Nephron progenitor cell (in vitro differentiated cells): Measurements from ENCODE around the gene FRMPD4.

Source experiments
- DNase-seq: peaks from one replicate; pipeline ENCODE4 v3.0.0; 2021
- H3K27ac Mint-ChIP-seq: 2 replicates; pipeline ENCODE4 v1.8.0; 2021; ENCODE audit warnings: mild to moderate bottlenecking, moderate library complexity, mixed read lengths
- H3K27me3 Mint-ChIP-seq: 2 replicates; pipeline ENCODE4 v1.8.0; 2021; ENCODE audit warnings: mild to moderate bottlenecking, low read depth, mixed read lengths; ENCODE audit not compliant: poor library complexity
- H3K36me3 Mint-ChIP-seq: 2 replicates; pipeline ENCODE4 v1.8.0; 2021; ENCODE audit warnings: low read depth, mixed read lengths
- H3K4me1 Mint-ChIP-seq: 2 replicates; pipeline ENCODE4 v1.8.0; 2021; ENCODE audit warnings: mixed read lengths
- H3K4me3 Mint-ChIP-seq: 2 replicates; pipeline ENCODE4 v1.8.0; 2021; ENCODE audit warnings: mild to moderate bottlenecking, moderate library complexity, mixed read lengths
- H3K9me3 Mint-ChIP-seq: 2 replicates; pipeline ENCODE4 v1.8.0; 2021; ENCODE audit warnings: mild to moderate bottlenecking, moderate library complexity, mixed read lengths
- CTCF ChIP-seq: fragments of 200-600 bp; sonication (generic); IDR thresholded peaks from 2 replicates; pipeline ENCODE4 v1.5.0; 2021; ENCODE audit warnings: antibody characterized with exemption

FRMPD4 gene

GRCh38 chrX:12753366-12753765 is 615.1 kb downstream of the FRMPD4 start:
- peaks cover 38% of the 10 kb centered on the region for H3K9me3 Mint-ChIP-seq
- no peak overlapping the region for H3K27ac Mint-ChIP-seq
- no peak overlapping the region for H3K4me3 Mint-ChIP-seq

GRCh38 chrX:12758291-12758690 is 620.0 kb downstream of the FRMPD4 start:
- H3K27ac Mint-ChIP-seq, result no peak overlapping the region
- peaks cover 5% of the 10 kb centered on the region for H3K27me3 Mint-ChIP-seq
- no peak for DNase-seq
- H3K36me3 Mint-ChIP-seq, result no peaks in the 10 kb centered on the region
- peaks cover 52% of the 10 kb centered on the region for H3K9me3 Mint-ChIP-seq
- no peak for TF ChIP-seq CTCF
- H3K4me3 Mint-ChIP-seq, result no peak overlapping the region
- H3K4me1 Mint-ChIP-seq, result no peaks in the 10 kb centered on the region

More at GRCh38 chrX:12753366-12753765, 615.1 kb downstream of the FRMPD4 start:
- TF ChIP-seq CTCF, result no peak
- peaks cover 2% of the 10 kb centered on the region for H3K27me3 Mint-ChIP-seq
- H3K36me3 Mint-ChIP-seq, result no peaks in the 10 kb centered on the region
- no peaks in the 10 kb centered on the region for H3K4me1 Mint-ChIP-seq
- DNase-seq, result no peak

- Mint-ChIP-seq H3K27me3 (peaks cover 33% of the 10 kb centered on the region), H3K36me3 (no peaks in the 10 kb centered on the region), H3K27ac (no peak overlapping the region), H3K9me3 (peaks cover 52% of the 10 kb centered on the region), H3K4me3 (no peak overlapping the region), H3K4me1 (no peaks in the 10 kb centered on the region)
- TF ChIP-seq CTCF, result no peak
- DNase-seq, result no peak
These were observed 629.6 kb downstream of the FRMPD4 start for GRCh38 chrX:12767856-12768255.

- peaks cover 37% of the 10 kb centered on the region for H3K27me3 Mint-ChIP-seq
- no peak for DNase-seq
- no peak overlapping the region for H3K27ac Mint-ChIP-seq
- no peaks in the 10 kb centered on the region for H3K36me3 Mint-ChIP-seq
- no peak for TF ChIP-seq CTCF
- peaks cover 55% of the 10 kb centered on the region for H3K9me3 Mint-ChIP-seq
- H3K4me3 Mint-ChIP-seq, result no peak overlapping the region
- no peaks in the 10 kb centered on the region for H3K4me1 Mint-ChIP-seq
These were observed 630.2 kb downstream of the FRMPD4 start for GRCh38 chrX:12768491-12768890.

- Mint-ChIP-seq H3K27ac (no peak overlapping the region), H3K4me1 (no peaks in the 10 kb centered on the region), H3K36me3 (no peaks in the 10 kb centered on the region), H3K9me3 (peaks cover 46% of the 10 kb centered on the region), H3K27me3 (peaks cover 39% of the 10 kb centered on the region), H3K4me3 (no peak overlapping the region)
- TF ChIP-seq CTCF, result peak; percentile 51
- no peak for DNase-seq
These were observed 632.2 kb downstream of the FRMPD4 start for GRCh38 chrX:12770440-12770839.

- no peak overlapping the region for H3K27ac Mint-ChIP-seq
- H3K36me3 Mint-ChIP-seq, result no peaks in the 10 kb centered on the region
- H3K4me3 Mint-ChIP-seq, result no peak overlapping the region
- TF ChIP-seq CTCF, result peak; percentile 68
- H3K27me3 Mint-ChIP-seq, result peaks cover 34% of the 10 kb centered on the region
- no peaks in the 10 kb centered on the region for H3K4me1 Mint-ChIP-seq
- peaks cover 41% of the 10 kb centered on the region for H3K9me3 Mint-ChIP-seq
- DNase-seq, result peak; percentile 64
These were observed 633.3 kb downstream of the FRMPD4 start for GRCh38 chrX:12771445-12772069.
